Esophagus muscularis mucosa (tissue), 4 donors: Measurements from ENCODE around the gene NDN. TPM values are rescaled to one million over a fixed set of nuclear protein-coding genes. Genes with fewer than 3 reads are reported as not detected.
A peak's percentile ranks its signal among the peaks of the same experiment; 100 is the strongest.

Experiments used
- DNase-seq: peaks from one replicate; pipeline ENCODE4 v3.0.0-alpha.2; 2017; ENCODE audit errors: extremely low spot score
- H3K27ac ChIP-seq, 4 donors: fragments of 200-600 bp; sonication (generic); replicated peaks in 1 of 4; 1 replicate in 3 of 4; 2 replicates in 1 of 4; pipeline ENCODE4 v1.5.1; 2016 to 2019; ENCODE audit warnings: mild to moderate bottlenecking in 1 of 4
- H3K27me3 ChIP-seq, 4 donors: fragments of 200-600 bp; sonication (generic); one replicate each; pipeline versions ENCODE4 v1.5.1 to v1.6.0; 2016 to 2019
- H3K36me3 ChIP-seq, 4 donors: fragments of 200-600 bp; sonication (generic); one replicate each; pipeline ENCODE4 v1.5.1; 2016 to 2019
- H3K4me1 ChIP-seq, 4 donors: fragments of 200-600 bp; sonication (generic); one replicate each; pipeline ENCODE4 v1.5.1; 2016 to 2019
- H3K4me3 ChIP-seq, 4 donors: fragments of 200-600 bp; sonication (generic); 1 replicate in 2 of 4; 2 replicates in 2 of 4; pipeline ENCODE4 v1.5.1; 2016 to 2019; ENCODE audit warnings: mild to moderate bottlenecking in 4 of 4, moderate library complexity in 1 of 4
- H3K9me3 ChIP-seq, 4 donors: fragments of 200-600 bp; sonication (generic); 1 replicate in 3 of 4; 2 replicates in 1 of 4; pipeline ENCODE4 v1.5.1; 2016 to 2019
- EP300 ChIP-seq: sonication (generic); formaldehyde crosslinking; IDR thresholded peaks from one replicate; pipeline ENCODE4 v1.6.1; 2017; ENCODE audit warnings: antibody characterized with exemption
- POLR2A ChIP-seq: fragments of 450-650 bp; IDR thresholded peaks from one replicate; pipeline ENCODE4 v1.6.1; 2017; ENCODE audit warnings: antibody characterized with exemption, moderate library complexity, mild to moderate bottlenecking, low read depth
- POLR2AphosphoS5 ChIP-seq, 2 donors: sonication (generic); formaldehyde crosslinking; IDR thresholded peaks; one replicate each; pipeline ENCODE4 v1.6.1; 2017; ENCODE audit warnings: antibody characterized with exemption in 2 of 2
- WGBS: methylation state at CpG from one replicate; pipeline ENCODE4 v1.1.5; 2018; 5-methylcytosine and 5-hydroxymethylcytosine counted together
- intact Hi-C: fragments of 100-400 bp; cut with DNase I; formaldehyde crosslinking; loops from one replicate; pipeline ENCODE4 v1.15.1; 2023
- total RNA-seq, 4 donors: library from RNA; depleted of rRNA; stranded (reverse); fragments of >200 nt; gene quantifications; one replicate each; pipeline versions ENCODE4 v1.1.0 to v1.2.1, GENCODE V29; 2016
- TF ChIP-seq, protein P1 (sequence below), 3 experiments: fragments of 200-600 bp in 2 of 3; fragments of 450-650 bp in 1 of 3; sonication (generic) in 2 of 3; IDR thresholded peaks; one replicate each; pipeline ENCODE4 v1.5.1; 2017 to 2019; ENCODE audit warnings: antibody characterized with exemption in 3 of 3, mild to moderate bottlenecking in 2 of 3, moderate library complexity in 1 of 3

The NDN gene
- total RNA-seq, 4 donors from 2014 or later: 40.7 to 93.4 (median 75.4) TPM

DNA sequence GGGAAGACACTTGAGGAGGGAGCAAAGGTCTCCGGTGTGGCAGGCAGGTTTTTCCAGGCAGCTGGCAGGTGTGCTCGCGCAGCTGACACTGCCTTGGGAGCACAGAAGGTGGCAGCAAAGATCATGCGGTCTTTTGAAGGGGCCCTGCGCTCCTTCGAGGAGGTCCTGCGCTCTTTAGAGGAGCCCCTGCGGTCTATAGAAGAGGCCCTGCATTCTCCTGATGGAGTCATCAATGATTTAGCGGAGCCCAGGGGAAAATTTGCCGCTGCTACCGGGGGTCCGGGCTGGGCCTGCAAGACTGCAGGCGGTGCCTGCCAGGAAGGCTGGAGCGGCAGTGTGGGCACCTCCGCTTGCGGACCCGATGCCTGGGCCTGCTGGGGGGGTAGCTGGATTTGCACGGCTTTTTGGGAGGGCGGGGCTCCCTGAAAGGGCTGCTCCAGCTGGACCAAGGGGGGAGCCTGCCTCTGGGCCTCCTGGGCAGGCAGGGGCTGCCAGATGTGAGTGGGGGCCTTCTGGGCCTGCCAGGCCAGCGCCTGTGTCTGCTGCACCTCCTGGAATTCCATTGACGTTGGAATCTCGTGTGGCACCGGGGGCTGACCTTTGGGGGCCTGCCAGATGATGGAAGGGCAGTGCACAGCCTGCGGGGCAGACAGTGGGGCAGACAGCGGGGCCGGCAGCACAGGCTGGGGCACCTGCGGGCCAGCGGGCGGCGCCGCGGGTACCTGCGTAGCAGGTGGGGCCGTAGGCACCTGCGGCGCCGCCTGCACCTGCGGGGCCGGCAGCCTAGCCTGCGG is 41.5 kb downstream of the NDN start:
- Histone ChIP-seq H3K4me3 (no peak overlapping the region), H3K27me3 (peaks cover 0 to 69% (median 6%) of the 10 kb centered on the region in 4 donors), H3K9me3 (no peaks in the 10 kb centered on the region), H3K27ac (no peak overlapping the region), H3K36me3 (no peaks in the 10 kb centered on the region), H3K4me1 (peaks cover 0 to 10% (median 8%) of the 10 kb centered on the region in 4 donors)
- DNase-seq: no peak
- TF ChIP-seq EP300: no peak
- TF ChIP-seq, protein P1, sequence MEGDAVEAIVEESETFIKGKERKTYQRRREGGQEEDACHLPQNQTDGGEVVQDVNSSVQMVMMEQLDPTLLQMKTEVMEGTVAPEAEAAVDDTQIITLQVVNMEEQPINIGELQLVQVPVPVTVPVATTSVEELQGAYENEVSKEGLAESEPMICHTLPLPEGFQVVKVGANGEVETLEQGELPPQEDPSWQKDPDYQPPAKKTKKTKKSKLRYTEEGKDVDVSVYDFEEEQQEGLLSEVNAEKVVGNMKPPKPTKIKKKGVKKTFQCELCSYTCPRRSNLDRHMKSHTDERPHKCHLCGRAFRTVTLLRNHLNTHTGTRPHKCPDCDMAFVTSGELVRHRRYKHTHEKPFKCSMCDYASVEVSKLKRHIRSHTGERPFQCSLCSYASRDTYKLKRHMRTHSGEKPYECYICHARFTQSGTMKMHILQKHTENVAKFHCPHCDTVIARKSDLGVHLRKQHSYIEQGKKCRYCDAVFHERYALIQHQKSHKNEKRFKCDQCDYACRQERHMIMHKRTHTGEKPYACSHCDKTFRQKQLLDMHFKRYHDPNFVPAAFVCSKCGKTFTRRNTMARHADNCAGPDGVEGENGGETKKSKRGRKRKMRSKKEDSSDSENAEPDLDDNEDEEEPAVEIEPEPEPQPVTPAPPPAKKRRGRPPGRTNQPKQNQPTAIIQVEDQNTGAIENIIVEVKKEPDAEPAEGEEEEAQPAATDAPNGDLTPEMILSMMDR (IDR thresholded peaks at IDR 0.05): no peak
- TF ChIP-seq POLR2AphosphoS5 (IDR thresholded peaks at IDR 0.05): no peak
- no peak for TF ChIP-seq POLR2A
- WGBS: 79% methylated on average over 14 of the region's 40 CpGs
- intact Hi-C loops: no loop called here

DNA sequence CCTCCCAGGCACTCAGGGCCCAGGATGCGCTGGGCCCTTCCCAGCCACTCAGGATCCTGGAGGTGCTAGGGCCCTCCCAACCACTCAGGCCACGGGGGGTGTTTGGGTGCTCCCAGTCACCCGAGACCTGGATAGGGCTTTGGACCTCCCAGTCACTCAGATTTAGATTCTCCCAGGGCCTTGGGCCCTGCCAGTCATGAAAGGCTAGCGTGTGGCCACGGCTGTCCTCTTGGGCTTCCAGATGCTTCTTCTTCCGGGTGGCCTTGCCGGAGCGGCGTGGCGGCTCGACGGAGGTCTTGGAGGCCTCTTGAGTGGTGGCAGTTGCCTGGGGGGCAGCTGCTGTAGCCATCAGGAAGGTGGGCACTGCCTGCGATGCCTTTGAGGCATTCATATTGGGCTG is 42.3 kb downstream of the NDN start:
- WGBS: 69% methylated on average over 4 of the region's 13 CpGs
- intact Hi-C loops: loop anchor here (5.0 kb wide), 2 partner anchors 217 to 232 kb away; no protein-coding TSS in a partner anchor
- no peak overlapping the region for H3K27ac ChIP-seq
- H3K27me3 ChIP-seq: peaks cover 0 to 63% (median 6%) of the 10 kb centered on the region in 4 donors
- peaks cover 0 to 10% (median 8%) of the 10 kb centered on the region in 4 donors for H3K4me1 ChIP-seq
- H3K4me3 ChIP-seq: no peak overlapping the region
- no peak for DNase-seq
- H3K36me3 ChIP-seq: no peaks in the 10 kb centered on the region
- H3K9me3 ChIP-seq: no peaks in the 10 kb centered on the region
- TF ChIP-seq POLR2A (no peak), POLR2AphosphoS5 (IDR thresholded peaks at IDR 0.05) (no peak), EP300 (no peak)
- TF ChIP-seq, protein P1 (IDR thresholded peaks at IDR 0.05): no peak

DNA sequence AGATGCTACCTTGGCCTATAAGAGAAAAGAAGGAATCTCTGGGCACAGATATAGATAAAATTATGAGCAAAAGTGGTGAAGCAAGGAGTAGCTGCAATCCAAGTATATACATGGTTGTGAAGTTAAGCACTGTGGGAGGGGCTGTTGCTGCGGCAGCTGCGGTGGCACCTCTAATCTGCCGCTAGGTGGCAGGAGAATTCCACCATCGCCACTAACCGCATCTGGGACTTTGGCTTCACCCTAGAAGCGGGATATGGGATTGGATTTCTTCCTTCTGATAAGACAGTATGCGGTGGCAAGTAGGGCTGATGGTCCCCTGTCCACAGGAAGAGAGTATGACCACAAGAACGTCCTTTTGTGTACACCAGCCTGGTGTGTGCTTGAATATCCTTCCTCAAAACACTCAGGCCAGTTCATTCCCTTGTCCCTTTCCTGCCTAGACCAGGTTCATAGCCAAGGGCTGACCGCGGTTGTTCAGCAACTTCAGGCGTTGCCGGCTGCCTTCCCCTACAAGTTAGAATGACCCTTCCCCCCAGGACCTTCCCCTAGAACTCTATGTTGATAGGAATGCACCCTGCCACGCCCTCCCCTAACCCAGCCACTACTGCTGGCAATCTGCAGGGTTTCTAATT is 44.6 kb downstream of the NDN start:
- TF ChIP-seq POLR2AphosphoS5 (IDR thresholded peaks at IDR 0.05) (no peak), POLR2A (no peak)
- TF ChIP-seq, protein P1 (IDR thresholded peaks at IDR 0.05): peak; percentile 67 to 90 (median 81)
- Histone ChIP-seq H3K36me3 (no peaks in the 10 kb centered on the region), H3K27ac (no peak overlapping the region), H3K4me3 (no peak overlapping the region), H3K9me3 (no peaks in the 10 kb centered on the region), H3K4me1 (peaks cover 0 to 6% (median 6%) of the 10 kb centered on the region in 4 donors), H3K27me3 (peaks cover 0 to 42% (median 4%) of the 10 kb centered on the region in 4 donors)
- intact Hi-C loops: loop anchor here (5.0 kb wide), 2 partner anchors 220 to 235 kb away; no protein-coding TSS in a partner anchor
- DNase-seq: no peak
- WGBS: 18% methylated on average over 13 of the region's 13 CpGs

Other genes with a start within 250 kb of the NDN start
- not detected for gene GOLGA6L2, start 240.1 kb downstream of the NDN start, total RNA-seq
- under 1 TPM in 3 of 4 donors, not detected in 1; 0.42 to 0.65 (median 0.46) TPM for gene MKRN3, start 121.6 kb downstream of the NDN start, total RNA-seq
- gene MAGEL2, start 39.4 kb downstream of the NDN start, total RNA-seq: under 1 TPM in 2 of 4 donors, not detected in 2; 0.17 to 0.26 TPM